Spleen (tissue), 13 donors: ENCODE measurements around the gene MYOT. TPM values are rescaled to one million over a fixed set of nuclear protein-coding genes. Genes with fewer than 3 reads are reported as not detected.

Experiments used
- DNase-seq: peaks from one replicate; pipeline ENCODE4 v3.0.0-alpha.2; 2020
- H3K27ac ChIP-seq, 8 donors: fragments of 200-600 bp; sonication (generic) in 7 of 8; 1 replicate in 4 of 8; 2 replicates in 4 of 8; pipeline versions ENCODE4 v1.5.0 to v1.8.0; 2016 to 2021; ENCODE audit warnings: inconsistent platforms in 4 of 8, mild to moderate bottlenecking in 4 of 8, moderate library complexity in 1 of 8
- H3K27me3 ChIP-seq, 7 donors: fragments of 200-600 bp; sonication (generic) in 6 of 7; replicated peaks in 1 of 7; 1 replicate in 4 of 7; 2 replicates in 3 of 7; pipeline versions ENCODE4 v1.5.0 to v1.8.0; 2016 to 2021; ENCODE audit warnings: inconsistent platforms in 3 of 7, mild to moderate bottlenecking in 1 of 7
- H3K36me3 ChIP-seq, 6 donors: fragments of 200-600 bp; sonication (generic) in 5 of 6; 1 replicate in 4 of 6; 2 replicates in 2 of 6; pipeline versions ENCODE4 v1.5.0 to v1.8.0; 2016 to 2021; ENCODE audit warnings: inconsistent platforms in 2 of 6
- H3K4me1 ChIP-seq, 6 donors: fragments of 200-600 bp; sonication (generic) in 5 of 6; 1 replicate in 3 of 6; 2 replicates in 3 of 6; pipeline versions ENCODE4 v1.5.0 to v1.8.0; 2016 to 2021; ENCODE audit warnings: inconsistent platforms in 3 of 6
- H3K4me3 ChIP-seq, 8 donors: fragments of 200-600 bp; sonication (generic) in 7 of 8; 1 replicate in 4 of 8; 2 replicates in 4 of 8; pipeline versions ENCODE4 v1.5.0 to v1.8.0; 2016 to 2021; ENCODE audit warnings: inconsistent platforms in 4 of 8, mild to moderate bottlenecking in 4 of 8, moderate library complexity in 2 of 8
- H3K9me3 ChIP-seq, 8 donors: fragments of 200-600 bp; sonication (generic) in 7 of 8; 1 replicate in 4 of 8; 2 replicates in 4 of 8; pipeline versions ENCODE4 v1.5.0 to v1.8.0; 2016 to 2021; ENCODE audit warnings: inconsistent platforms in 4 of 8
- POLR2A ChIP-seq, 3 donors: fragments of 450-650 bp; IDR thresholded peaks; one replicate each; pipeline ENCODE4 v1.5.1; 2017; ENCODE audit warnings: antibody characterized with exemption in 3 of 3, mild to moderate bottlenecking in 1 of 3
- POLR2AphosphoS5 ChIP-seq, 3 donors: sonication (generic); formaldehyde crosslinking; IDR thresholded peaks; one replicate each; pipeline ENCODE4 v1.5.1; 2017; ENCODE audit warnings: antibody characterized with exemption in 3 of 3
- WGBS, 5 donors: extraction: QIAGEN DNeasy Blood & Tissue Kit in 3 of 5; methylation state at CpG; one replicate each; pipeline versions ENCODE4 v1.1.5 to v1.1.7; 2013 to 2018; 5-methylcytosine and 5-hydroxymethylcytosine counted together
- intact Hi-C: fragments of 100-400 bp; cut with DNase I; formaldehyde crosslinking; loops from one replicate; pipeline ENCODE4 v1.15.0; 2023; ENCODE audit warnings: low total_unique reads
- long read RNA-seq, 2 donors: transcript quantifications; one replicate each; lab custom pipeline, GENCODE V29; 2026
- polyA plus RNA-seq, 3 donors: library from polyadenylated mRNA; stranded (reverse); fragments of 200-250 nt; gene quantifications; one replicate each; pipeline ENCODE4 v1.2.1, GENCODE V29; 2013
- total RNA-seq, 7 donors: library from RNA; depleted of rRNA in 3 of 7; stranded (reverse); fragments of >200 nt in 3 of 7; fragmentation: NEBNext Ultra II Directional in 4 of 7; extraction: Animal tissue kit (Norgen Biotek cat#: 25700) in 4 of 7; gene quantifications; one replicate each; pipeline versions ENCODE4 v1.1.0 to v1.2.1, GENCODE V29; 2016 to 2021
- TF ChIP-seq, protein P1 (sequence below), 11 experiments: fragments of 200-600 bp in 7 of 11; fragments of 450-650 bp in 4 of 11; sonication (generic) in 4 of 11; IDR thresholded peaks in 8 of 11; conservative IDR thresholded peaks in 3 of 11; 1 replicate in 7 of 11; 2 replicates in 4 of 11; pipeline versions ENCODE4 v1.4.0 to v1.8.0; 2016 to 2021; ENCODE audit warnings: antibody characterized with exemption in 11 of 11, inconsistent platforms in 4 of 11, mild to moderate bottlenecking in 1 of 11
- donor health status: healthy with polysubstance abuse.
- donor health status: DM: no; HTN: no; CAD: no; lungs with moderate emphysema.
- donor health status: DM: no; HTN: no; CAD: no.
- donor health status: Bipolar disorder and iron deficiency.
- donor health status: healthy.
- donor health status: DM: no; HTN: no; CAD: no.
- donor health status: DM: yes; HTN: yes; CAD: no.

Gene MYOT, protein sequence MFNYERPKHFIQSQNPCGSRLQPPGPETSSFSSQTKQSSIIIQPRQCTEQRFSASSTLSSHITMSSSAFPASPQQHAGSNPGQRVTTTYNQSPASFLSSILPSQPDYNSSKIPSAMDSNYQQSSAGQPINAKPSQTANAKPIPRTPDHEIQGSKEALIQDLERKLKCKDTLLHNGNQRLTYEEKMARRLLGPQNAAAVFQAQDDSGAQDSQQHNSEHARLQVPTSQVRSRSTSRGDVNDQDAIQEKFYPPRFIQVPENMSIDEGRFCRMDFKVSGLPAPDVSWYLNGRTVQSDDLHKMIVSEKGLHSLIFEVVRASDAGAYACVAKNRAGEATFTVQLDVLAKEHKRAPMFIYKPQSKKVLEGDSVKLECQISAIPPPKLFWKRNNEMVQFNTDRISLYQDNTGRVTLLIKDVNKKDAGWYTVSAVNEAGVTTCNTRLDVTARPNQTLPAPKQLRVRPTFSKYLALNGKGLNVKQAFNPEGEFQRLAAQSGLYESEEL
- total RNA-seq (under 1 TPM in 4 of 7 donors, not detected in 3; 0.52 to 0.94 (median 0.68) TPM), polyA plus RNA-seq (under 1 TPM; 0.27 to 0.90 (median 0.35) TPM)
- long read RNA-seq, donor 1, result 0 reads
- long read RNA-seq, donor 2, result 0 reads

DNA sequence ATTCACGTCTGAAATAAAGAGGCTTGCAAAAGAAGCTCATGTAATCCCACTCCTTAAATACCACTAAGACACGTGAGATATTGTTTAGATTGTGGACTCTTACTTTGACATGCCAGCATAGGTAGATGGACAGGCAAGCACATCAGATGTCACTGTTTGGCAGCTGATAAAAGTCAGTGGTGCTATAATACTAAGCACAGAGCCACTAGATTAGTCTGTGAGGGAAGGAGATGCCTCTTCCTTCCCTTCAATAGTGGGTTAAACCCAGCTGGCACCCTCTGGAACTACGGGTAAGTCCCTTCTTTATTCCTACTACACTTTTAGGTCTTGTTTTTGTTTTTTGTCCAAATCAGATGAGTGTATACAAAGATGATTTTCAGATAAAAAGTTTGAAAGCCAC is at the start of gene MYOT:
Gene MYOT (plus strand): TSS at position 197 of the 400 bp plus-strand sequence. CDS start 2,792 bp downstream, outside the sequence.
- Histone ChIP-seq H3K36me3 (no peaks in the 10 kb centered on the region), H3K4me1 (no peaks in the 10 kb centered on the region), H3K27me3 (no peaks in the 10 kb centered on the region), H3K27ac (no peak within 1 kb of the TSS), H3K9me3 (no peaks in the 10 kb centered on the region), H3K4me3 (no peak within 1 kb of the TSS)
- intact Hi-C loops, result no loop called here
- no peak for DNase-seq
- TF ChIP-seq POLR2A (IDR thresholded peaks at IDR 0.05) (no peak), POLR2AphosphoS5 (IDR thresholded peaks at IDR 0.05) (no peak)
- TF ChIP-seq, protein P1, sequence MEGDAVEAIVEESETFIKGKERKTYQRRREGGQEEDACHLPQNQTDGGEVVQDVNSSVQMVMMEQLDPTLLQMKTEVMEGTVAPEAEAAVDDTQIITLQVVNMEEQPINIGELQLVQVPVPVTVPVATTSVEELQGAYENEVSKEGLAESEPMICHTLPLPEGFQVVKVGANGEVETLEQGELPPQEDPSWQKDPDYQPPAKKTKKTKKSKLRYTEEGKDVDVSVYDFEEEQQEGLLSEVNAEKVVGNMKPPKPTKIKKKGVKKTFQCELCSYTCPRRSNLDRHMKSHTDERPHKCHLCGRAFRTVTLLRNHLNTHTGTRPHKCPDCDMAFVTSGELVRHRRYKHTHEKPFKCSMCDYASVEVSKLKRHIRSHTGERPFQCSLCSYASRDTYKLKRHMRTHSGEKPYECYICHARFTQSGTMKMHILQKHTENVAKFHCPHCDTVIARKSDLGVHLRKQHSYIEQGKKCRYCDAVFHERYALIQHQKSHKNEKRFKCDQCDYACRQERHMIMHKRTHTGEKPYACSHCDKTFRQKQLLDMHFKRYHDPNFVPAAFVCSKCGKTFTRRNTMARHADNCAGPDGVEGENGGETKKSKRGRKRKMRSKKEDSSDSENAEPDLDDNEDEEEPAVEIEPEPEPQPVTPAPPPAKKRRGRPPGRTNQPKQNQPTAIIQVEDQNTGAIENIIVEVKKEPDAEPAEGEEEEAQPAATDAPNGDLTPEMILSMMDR (IDR thresholded peaks at IDR 0.05 in 8 of 11, conservative IDR thresholded peaks at IDR 0.05 in 3 of 11), result no peak
- 75 to 83% (median 80%) methylated on average over 3 of the region's 3 CpGs for WGBS, 5 donors

DNA sequence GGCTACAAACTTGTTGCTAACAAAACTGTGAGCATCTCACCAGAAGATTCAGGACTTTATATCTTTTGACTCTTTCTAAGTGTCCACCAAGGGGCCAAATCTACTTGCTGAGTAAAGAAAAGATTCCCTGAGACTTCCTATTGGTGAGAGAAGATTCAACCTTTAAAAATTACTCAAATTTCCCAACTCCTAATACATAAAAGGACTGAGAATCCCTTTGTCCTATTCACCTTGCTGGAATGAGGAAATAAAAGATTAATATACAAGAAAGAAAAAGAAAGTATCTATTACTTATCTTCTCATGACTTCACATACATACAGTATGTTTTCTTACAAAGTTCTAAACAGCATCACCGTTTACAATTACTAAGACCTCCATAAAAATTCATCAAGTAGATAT is 47.9 kb upstream of the MYOT start:
- no peaks in the 10 kb centered on the region for H3K27me3 ChIP-seq

DNA sequence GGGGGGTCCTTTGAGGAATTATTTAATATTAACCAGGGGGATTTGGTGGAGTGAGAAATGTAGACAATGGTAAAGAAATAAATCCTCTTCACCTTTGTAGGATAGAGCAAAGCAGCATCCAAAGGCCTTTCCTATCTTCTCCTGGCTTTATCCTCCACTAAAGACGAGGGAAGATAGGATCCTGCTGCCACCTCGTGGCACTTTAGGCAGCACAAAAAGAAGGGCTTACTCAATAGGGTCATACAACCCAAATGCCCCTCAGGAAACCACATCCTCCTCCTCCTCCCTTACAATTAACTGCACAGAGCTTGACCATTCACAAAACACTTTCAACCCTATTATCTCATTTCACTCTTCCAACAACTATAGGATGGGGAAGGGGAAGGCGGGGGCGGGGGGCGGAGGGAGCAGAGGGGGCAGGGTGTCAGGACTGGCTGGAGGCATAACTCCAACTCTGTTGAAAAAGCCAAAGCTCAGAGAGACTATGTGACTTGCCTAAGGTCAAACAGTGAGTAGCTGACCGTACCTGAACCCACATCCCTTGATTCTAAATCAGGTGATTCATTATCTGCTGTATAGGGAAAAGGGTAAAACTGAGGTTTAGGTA is 45.4 kb upstream of the MYOT start:
- Histone ChIP-seq H3K9me3 (peaks cover 0 to 16% (median 13%) of the 10 kb centered on the region in 8 donors), H3K4me3 (no peak overlapping the region), H3K27ac (no peak overlapping the region), H3K27me3 (no peaks in the 10 kb centered on the region), H3K36me3 (no peaks in the 10 kb centered on the region), H3K4me1 (no peaks in the 10 kb centered on the region)
- intact Hi-C loops, result loop anchor here (10.0 kb wide), 1 partner anchor 47 kb away; no protein-coding TSS in a partner anchor
- WGBS, 5 donors, result 61 to 72% (median 66%) methylated on average over 6 of the region's 6 CpGs
- TF ChIP-seq, protein P1 (IDR thresholded peaks at IDR 0.05 in 8 of 11, conservative IDR thresholded peaks at IDR 0.05 in 3 of 11), result peak in 7 of 11 experiments; percentile 27 to 52 (median 34)
- TF ChIP-seq POLR2AphosphoS5 (IDR thresholded peaks at IDR 0.05), result no peak
- no peak for DNase-seq

More for the DNA sequence above, 47.9 kb upstream of the MYOT start:
- Histone ChIP-seq H3K27ac (no peak overlapping the region), H3K4me3 (no peak overlapping the region), H3K9me3 (no peaks in the 10 kb centered on the region), H3K4me1 (no peaks in the 10 kb centered on the region), H3K36me3 (no peaks in the 10 kb centered on the region)
- TF ChIP-seq, protein P1 (IDR thresholded peaks at IDR 0.05 in 8 of 11, conservative IDR thresholded peaks at IDR 0.05 in 3 of 11), result no peak
- TF ChIP-seq POLR2A (IDR thresholded peaks at IDR 0.05) (no peak), POLR2AphosphoS5 (IDR thresholded peaks at IDR 0.05) (no peak)
- WGBS, 5 donors, result 88 to 98% (median 91%) methylated on average over 1 of the region's 1 CpG
- DNase-seq, result no peak
- intact Hi-C loops, result loop anchor here (10.0 kb wide), 1 partner anchor 45 kb away; no protein-coding TSS in a partner anchor
